Lung (tissue), 12 donors: ENCODE results near the gene MAPKAPK3. TPM values are rescaled to one million over a fixed set of nuclear protein-coding genes. Genes with fewer than 3 reads are reported as not detected.

Experiments used
- ATAC-seq: fragments of 200-7000 bp; cut with Tn5 transposase; one replicate; pipeline ENCODE4 v1.9.1; 2020; ENCODE audit warnings: moderate number of reproducible peaks; ENCODE audit not compliant: insufficient read depth, low FRiP score
- DNase-seq, 3 donors: peaks; one replicate each; pipeline ENCODE4 v3.0.0-alpha.2; 2013 to 2017
- H3K27ac ChIP-seq, 2 donors: one replicate each; pipeline ENCODE4 v1.5.1; 2013; ENCODE audit warnings: mild to moderate bottlenecking in 2 of 2, moderate library complexity in 2 of 2, control low read depth in 1 of 2, inconsistent platforms in 1 of 2, low read depth in 1 of 2, low read length in 1 of 2
- H3K27me3 ChIP-seq, 3 donors: one replicate each; pipeline ENCODE4 v1.5.1; 2013; ENCODE audit warnings: low read length in 2 of 3; ENCODE audit not compliant: control insufficient read depth in 3 of 3, insufficient read depth in 3 of 3
- H3K36me3 ChIP-seq, 4 donors: one replicate each; pipeline ENCODE4 v1.5.1; 2013; ENCODE audit warnings: low read length in 4 of 4, mild to moderate bottlenecking in 1 of 4, moderate library complexity in 1 of 4; ENCODE audit not compliant: control insufficient read depth in 4 of 4, insufficient read depth in 4 of 4
- H3K4me1 ChIP-seq, 5 donors: one replicate each; pipeline ENCODE4 v1.5.1; 2013; ENCODE audit warnings: low read length in 5 of 5, mild to moderate bottlenecking in 2 of 5, moderate library complexity in 1 of 5; ENCODE audit not compliant: control insufficient read depth in 5 of 5, insufficient read depth in 5 of 5
- H3K4me3 ChIP-seq: one replicate; pipeline ENCODE4 v1.5.1; 2013; ENCODE audit warnings: mild to moderate bottlenecking, control low read depth, moderate library complexity
- H3K9ac ChIP-seq, 2 donors: one replicate each; pipeline ENCODE4 v1.5.1; 2013; ENCODE audit warnings: low read length in 2 of 2, control low read depth in 1 of 2; ENCODE audit not compliant: insufficient read depth in 1 of 2
- H3K9me3 ChIP-seq, 4 donors: one replicate each; pipeline ENCODE4 v1.5.1; 2013; ENCODE audit warnings: low read length in 3 of 4, mild to moderate bottlenecking in 1 of 4, moderate library complexity in 1 of 4; ENCODE audit not compliant: control insufficient read depth in 4 of 4, insufficient read depth in 3 of 4
- CTCF ChIP-seq: IDR thresholded peaks from 2 replicates; pipeline ENCODE4 v1.5.1; 2012; ENCODE audit warnings: mild to moderate bottlenecking; ENCODE audit errors: control extremely low read depth, extremely low read depth
- WGBS, 2 donors: extraction: QIAGEN DNeasy Blood & Tissue Kit; methylation state at CpG; one replicate each; pipeline ENCODE4 v1.1.7; 2013; 5-methylcytosine and 5-hydroxymethylcytosine counted together
- polyA plus RNA-seq, 2 donors: library from polyadenylated mRNA; stranded (reverse); fragments of 200-250 nt; gene quantifications; one replicate each; pipeline ENCODE4 v1.2.1, GENCODE V29; 2013
- total RNA-seq, 2 donors: library from RNA; depleted of rRNA in 1 of 2; stranded (reverse); fragments of >200 nt in 1 of 2; gene quantifications; one replicate each; pipeline ENCODE4 v1.2.1, GENCODE V29; 2014 to 2021
- donor health status: control.
- donor health status: control.
- donor health status: Bipolar disorder and iron deficiency.
- donor health status: healthy.
- donor health status: DM: yes; HTN: yes; CAD: no.

The MAPKAPK3 gene
- total and polyA plus RNA-seq, 4 donors, result 23.6 to 96.1 (median 71.4) TPM

DNA sequence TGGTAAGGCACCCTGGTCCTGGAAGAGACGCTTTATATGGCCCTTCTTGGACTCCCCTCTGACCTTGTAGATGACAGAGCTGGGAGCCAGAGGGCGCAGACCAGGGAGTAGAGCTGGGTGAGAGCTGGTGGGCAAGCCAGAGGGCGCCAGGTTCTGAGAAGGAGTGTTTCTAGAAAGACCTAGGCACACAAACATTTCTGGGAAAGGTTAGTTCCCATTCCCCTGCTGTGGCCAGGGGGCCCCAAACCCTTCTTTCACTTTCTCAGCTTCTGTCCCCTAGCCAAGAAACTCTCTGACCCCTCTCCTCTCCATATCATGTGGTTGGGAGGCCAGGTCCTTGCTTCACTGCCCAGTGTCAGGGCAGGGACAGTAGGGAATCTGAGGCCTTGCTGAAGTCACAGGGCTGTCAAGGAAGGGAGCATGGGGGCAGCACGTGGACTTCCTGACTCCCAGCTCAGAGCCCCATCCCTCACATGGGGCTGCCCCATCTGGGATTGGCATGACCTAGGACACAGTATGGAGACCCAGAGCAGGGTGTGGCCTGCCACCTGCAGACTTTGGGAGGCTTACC is 44.1 kb upstream of the MAPKAPK3 start:
- Histone ChIP-seq H3K4me1 (peaks cover 0 to 21% (median 8%) of the 10 kb centered on the region in 5 donors), H3K9ac (no peak overlapping the region), H3K27ac (peak overlapping the region in 1 of 2 donors; percentile 66), H3K4me3 (no peak overlapping the region), H3K9me3 (no peaks in the 10 kb centered on the region), H3K36me3 (peaks cover 0 to 26% (median 13%) of the 10 kb centered on the region in 4 donors), H3K27me3 (no peaks in the 10 kb centered on the region)
- no peak for TF ChIP-seq CTCF
- DNase-seq (no peak), ATAC-seq (no peak)
- WGBS, 2 donors, result 76 to 77% methylated on average over 4 of the region's 4 CpGs

DNA sequence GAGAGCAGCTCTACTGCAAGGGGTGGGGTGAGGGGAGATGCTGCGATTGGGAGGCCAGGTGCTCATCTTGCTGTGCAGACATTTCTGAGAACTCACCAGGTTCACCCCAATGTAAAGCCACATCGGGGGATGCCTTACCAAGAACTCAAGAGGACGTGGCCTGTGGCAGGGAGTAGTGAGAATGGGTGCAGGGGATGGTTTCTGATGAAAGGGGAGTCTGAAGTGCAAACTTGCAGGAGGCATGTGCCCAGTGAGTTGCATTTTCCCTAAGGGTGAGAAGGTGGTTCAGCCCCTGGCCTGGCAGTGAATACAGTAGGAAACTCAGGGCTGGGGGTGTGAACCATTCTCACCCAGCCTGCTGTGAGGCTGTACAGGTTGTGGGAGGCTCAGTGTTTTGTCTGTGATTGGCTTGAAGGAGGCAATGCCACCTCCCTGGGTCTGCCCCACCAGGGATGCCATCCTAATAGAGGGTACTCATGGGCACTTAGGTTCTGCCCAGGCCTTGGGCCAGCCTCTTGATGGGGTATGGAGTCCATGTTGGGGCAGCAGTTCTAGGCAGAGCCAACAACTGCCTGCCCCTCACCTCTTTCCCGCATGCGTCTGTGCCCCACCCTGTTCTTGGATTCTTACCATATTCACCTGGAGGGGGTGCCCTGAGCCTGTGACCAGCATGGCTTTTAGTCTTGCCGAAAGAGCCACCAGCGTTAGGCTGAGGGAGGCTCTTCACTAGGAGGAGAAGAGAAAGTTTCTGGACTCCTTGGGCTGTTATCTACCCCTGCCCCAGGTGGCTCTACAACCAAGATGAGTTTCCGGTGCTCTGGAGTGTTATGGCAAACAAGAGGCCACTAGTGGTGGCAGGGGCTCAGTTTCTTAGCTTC is 43.1 kb upstream of the MAPKAPK3 start:
- Histone ChIP-seq H3K36me3 (peaks cover 0 to 29% (median 14%) of the 10 kb centered on the region in 4 donors), H3K27ac (peak overlapping the region in 1 of 2 donors; percentile 59), H3K9me3 (no peaks in the 10 kb centered on the region), H3K9ac (no peak overlapping the region), H3K4me3 (no peak overlapping the region), H3K27me3 (no peaks in the 10 kb centered on the region), H3K4me1 (peaks cover 0 to 22% (median 8%) of the 10 kb centered on the region in 5 donors)
- WGBS, 2 donors, result 73 to 81% methylated on average over 8 of the region's 8 CpGs
- ATAC-seq (no peak), DNase-seq (no peak)
- TF ChIP-seq CTCF, result no peak

DNA sequence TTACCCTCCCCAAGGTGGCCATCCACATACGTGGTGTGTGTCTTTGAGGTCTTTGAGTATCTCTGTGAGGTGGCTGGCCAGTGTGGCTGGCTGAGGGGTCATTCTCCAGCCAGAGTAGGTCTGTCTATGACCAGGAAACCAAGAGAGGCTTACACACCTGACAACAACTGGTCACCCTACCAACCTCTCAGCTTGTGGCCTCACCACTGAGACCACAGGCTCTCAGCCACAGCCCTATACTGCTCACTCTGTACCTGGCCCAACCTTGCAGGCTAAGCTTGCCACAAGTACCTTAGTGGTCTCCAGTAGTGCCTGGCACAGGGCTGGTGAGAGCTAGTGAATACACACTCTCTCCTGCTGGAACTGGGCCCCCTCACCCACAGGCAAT is 42.5 kb upstream of the MAPKAPK3 start:
- no peak overlapping the region for H3K4me3 ChIP-seq
- peaks cover 0 to 29% (median 19%) of the 10 kb centered on the region in 4 donors for H3K36me3 ChIP-seq
- ATAC-seq (no peak), DNase-seq (no peak)
- no peak for TF ChIP-seq CTCF
- no peaks in the 10 kb centered on the region for H3K9me3 ChIP-seq
- peak overlapping the region in 1 of 2 donors; percentile 59 for H3K27ac ChIP-seq
- no peak overlapping the region for H3K9ac ChIP-seq
- H3K4me1 ChIP-seq, result peaks cover 0 to 22% (median 8%) of the 10 kb centered on the region in 5 donors
- 58 to 100% methylated on average over 1 of the region's 1 CpG for WGBS, 2 donors
- H3K27me3 ChIP-seq, result no peaks in the 10 kb centered on the region
